Fibroblast of mammary gland (primary cell): Measurements from ENCODE around the gene TRAK1.
"Not testable (repeated sequence)": the region's sequence is repeated elsewhere in the genome, so short reads cannot be mapped to it uniquely, and the experiment has no call there.

Source experiments
- DNase-seq: peaks from one replicate; pipeline ENCODE4 v3.0.0-alpha.2; 2010; ENCODE audit warnings: low read depth
- H3K4me3 ChIP-seq: 2 replicates; pipeline ENCODE4 v1.5.1; 2011; ENCODE audit warnings: low read depth, mild to moderate bottlenecking, low read length, moderate library complexity; ENCODE audit not compliant: control insufficient read depth
- TF ChIP-seq, protein P1 (sequence below): conservative IDR thresholded peaks from 2 replicates; pipeline ENCODE4 v1.5.1; 2011; ENCODE audit warnings: low read depth, low read length, inconsistent platforms; ENCODE audit not compliant: control insufficient read depth, insufficient read depth

TRAK1 gene

DNA sequence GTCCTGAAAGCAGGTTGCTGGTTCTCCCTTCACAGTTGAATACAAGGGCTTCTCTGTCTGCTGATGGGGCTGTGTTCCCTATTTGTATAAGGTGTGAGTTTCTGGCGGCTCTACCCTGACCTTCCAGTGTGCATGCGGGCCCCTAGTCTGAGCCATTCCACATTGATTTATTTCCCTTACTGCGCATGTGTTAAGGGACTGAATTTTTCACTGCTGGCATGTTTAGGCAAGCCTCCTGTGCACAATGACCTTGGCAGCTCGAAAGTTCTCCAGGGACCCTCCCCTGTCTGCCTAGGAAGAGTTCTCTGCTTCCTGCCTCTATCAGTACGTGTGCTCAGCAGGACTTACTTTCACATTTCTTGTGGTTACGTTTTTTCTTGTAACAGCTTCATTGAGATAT, 11.4 kb downstream of the TRAK1 start:
- TF ChIP-seq, protein P1, sequence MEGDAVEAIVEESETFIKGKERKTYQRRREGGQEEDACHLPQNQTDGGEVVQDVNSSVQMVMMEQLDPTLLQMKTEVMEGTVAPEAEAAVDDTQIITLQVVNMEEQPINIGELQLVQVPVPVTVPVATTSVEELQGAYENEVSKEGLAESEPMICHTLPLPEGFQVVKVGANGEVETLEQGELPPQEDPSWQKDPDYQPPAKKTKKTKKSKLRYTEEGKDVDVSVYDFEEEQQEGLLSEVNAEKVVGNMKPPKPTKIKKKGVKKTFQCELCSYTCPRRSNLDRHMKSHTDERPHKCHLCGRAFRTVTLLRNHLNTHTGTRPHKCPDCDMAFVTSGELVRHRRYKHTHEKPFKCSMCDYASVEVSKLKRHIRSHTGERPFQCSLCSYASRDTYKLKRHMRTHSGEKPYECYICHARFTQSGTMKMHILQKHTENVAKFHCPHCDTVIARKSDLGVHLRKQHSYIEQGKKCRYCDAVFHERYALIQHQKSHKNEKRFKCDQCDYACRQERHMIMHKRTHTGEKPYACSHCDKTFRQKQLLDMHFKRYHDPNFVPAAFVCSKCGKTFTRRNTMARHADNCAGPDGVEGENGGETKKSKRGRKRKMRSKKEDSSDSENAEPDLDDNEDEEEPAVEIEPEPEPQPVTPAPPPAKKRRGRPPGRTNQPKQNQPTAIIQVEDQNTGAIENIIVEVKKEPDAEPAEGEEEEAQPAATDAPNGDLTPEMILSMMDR: no peak
- H3K4me3 ChIP-seq: no peak overlapping the region
- DNase-seq: no peak

DNA sequence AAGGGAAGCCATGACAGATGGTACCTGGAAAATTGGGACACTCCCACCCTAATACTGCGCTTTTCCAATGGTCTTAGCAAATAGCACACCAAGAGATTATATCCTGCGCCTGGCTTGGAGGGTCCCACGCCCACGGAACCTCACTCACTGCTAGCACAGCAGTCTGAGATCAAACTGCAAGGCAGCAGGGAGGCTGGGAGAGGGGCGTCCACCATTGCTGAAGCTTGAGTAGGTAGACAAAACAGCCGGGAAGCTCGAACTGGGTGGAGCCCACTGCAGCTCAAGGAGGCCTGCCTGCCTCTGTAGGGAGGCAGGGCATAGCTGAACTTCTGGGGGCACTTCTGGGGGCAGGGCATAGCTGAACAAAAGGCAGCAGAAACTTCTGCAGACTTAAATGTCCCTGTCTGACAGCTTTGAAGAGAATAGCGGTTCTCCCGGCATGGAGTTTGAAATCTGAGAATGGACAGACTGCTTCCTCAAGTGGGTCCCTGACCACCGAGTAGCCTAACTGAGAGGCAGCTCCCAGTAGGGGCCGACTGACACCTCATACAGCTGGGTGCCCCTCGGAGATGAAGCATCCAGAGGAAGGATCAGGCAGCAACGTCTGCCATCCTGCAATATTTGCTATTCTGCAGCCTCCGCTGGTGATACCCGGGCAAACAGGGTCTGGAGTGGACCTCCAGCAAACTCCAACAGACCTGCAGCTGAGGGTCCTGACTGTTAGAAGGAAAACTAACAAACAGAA, 12.9 kb downstream of the TRAK1 start:
- not testable (repeated sequence) for H3K4me3 ChIP-seq, DNase-seq

DNA sequence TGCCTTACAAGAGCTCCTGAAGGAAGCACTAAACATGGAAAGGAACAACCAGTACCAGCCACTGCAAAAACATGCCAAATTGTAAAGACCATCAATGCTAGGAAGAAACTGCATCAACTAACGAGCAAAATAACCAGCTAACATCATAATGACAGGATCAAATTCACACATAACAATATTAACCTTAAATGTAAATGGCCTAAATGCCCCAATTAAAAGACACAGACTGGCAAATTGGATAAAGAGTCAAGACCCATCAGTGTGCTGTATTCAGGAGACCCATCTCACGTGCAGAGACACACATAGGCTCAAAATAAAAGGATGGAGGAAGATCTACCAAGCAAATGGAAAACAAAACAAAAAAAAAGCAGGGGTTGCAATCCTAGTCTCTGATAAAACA, 14.8 kb downstream of the TRAK1 start:
- DNase-seq, H3K4me3 ChIP-seq: not testable (repeated sequence)

DNA sequence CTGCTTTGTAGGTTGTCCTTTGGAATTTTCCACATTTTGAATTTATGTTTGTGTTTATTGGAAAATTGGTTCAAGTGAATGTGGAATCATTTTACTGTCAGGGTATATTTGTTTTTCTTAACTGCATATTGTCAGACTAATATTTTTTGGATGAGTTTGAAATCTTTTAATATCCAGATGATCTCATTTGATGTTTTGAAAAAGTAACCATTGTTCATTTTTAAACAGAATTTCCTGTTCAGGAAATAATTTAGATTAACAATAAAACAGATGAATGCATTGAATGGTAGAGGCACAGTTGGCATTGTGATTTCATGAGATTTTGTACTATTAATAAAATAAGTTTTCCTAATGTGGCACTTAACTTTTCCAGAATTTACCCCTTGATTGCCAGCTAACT, 15.5 kb downstream of the TRAK1 start:
- TF ChIP-seq, protein P1: no peak
- DNase-seq: no peak
- H3K4me3 ChIP-seq: no peak overlapping the region

DNA sequence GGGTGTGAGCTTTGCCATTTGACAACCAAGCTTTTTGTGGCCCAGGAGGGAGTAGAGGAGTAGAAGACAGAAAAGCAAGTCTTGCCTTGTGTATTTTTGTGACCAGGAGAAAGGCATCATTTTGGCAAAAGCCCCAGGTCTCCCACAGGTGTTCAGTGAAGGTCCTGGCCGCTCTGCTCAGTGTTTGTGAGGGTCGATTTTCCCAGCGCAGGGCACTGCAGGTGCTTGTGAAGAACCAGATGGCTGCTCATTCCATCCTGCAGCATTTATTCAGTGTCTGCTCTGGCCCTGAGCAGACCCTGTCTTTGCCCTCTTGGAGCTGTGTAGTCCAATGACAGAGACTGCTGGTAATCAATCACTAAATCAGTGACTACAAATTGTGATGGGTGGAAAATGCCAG, 19.5 kb downstream of the TRAK1 start:
- H3K4me3 ChIP-seq: no peak overlapping the region
- no peak for DNase-seq
- TF ChIP-seq, protein P1: no peak

DNA sequence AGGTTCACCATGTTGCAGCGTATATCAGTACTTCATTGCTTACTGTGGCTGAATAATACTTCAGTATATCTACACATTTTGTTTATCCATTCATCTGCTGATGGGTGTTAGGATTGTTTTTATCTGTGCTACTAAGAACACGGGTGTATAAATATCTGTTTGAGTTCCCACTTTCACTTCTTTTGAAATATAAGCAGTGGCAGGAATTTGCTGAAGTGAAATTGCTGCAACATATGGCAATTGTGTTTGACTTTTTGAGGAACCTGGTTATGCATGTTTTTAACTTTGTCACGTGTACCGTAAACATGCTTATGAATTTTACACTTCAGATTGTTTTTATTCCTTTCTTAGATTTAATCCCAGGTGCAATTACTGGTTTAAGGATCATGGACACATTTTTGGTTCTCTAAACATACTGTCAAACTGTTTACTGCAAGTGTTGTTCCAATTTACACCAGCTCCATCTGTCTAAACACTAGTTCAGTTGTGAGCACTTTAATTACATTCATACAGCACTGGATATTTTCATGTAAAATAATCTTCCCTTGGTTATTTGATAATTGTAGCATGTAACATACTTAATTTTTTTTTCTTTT, 23.1 kb downstream of the TRAK1 start:
- H3K4me3 ChIP-seq: no peak overlapping the region
- no peak for DNase-seq
- TF ChIP-seq, protein P1: no peak

DNA sequence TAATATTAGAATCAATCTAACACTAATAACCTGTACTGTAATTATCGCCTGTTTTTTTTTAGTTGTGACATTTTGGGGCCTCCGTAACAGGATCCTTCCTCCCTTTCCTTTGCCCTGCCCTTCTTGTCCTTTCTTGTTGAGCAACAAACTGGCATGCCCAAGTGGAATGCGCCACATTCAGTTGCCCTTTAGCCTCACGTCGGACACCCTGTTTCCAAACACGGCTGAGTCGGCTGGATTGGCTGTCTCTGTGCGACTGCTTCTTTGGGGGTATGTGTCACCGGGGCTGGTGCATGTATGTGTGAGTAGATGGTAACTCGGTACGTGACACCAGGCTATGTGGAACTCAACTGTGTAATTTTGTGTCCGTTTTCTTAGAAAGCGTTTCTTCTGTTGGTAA, 24.1 kb downstream of the TRAK1 start:
- TF ChIP-seq, protein P1: no peak
- peak; percentile 17 for DNase-seq
- no peak overlapping the region for H3K4me3 ChIP-seq

DNA sequence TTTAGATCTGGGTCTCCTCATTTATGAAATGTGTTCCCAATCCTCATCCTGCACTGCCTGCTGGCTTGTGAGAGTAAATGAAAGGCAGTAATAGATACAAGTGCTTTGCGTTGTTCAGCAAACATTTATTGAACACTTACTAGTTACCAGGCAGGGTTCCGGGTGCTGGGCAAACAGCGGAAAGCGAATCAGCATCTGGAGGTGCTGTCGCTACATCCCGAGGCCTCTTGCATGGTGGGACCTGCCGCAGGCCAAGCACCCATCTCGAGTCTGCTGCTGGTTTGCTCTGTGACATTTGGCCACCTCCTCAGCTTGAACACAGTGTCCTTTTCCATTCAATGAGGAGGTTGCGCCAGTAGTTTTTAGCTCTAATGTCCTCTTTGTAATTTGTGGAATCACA, 24.8 kb downstream of the TRAK1 start:
- no peak for DNase-seq
- TF ChIP-seq, protein P1: no peak
- no peak overlapping the region for H3K4me3 ChIP-seq
